Calu3 (cell line): ENCODE measurements around the gene TMEM167B. TPM values are rescaled to one million over a fixed set of nuclear protein-coding genes. Genes with fewer than 3 reads are reported as not detected.

Experiments used
- BruUV-seq: library from RNA; stranded (reverse); fragments of 400-500 nt; replicated peaks from 2 replicates; lab custom pipeline; 2021; lab: Mats Ljungman, UMichigan
- CTCF ChIA-PET: fragments of 300-600 bp; sonication (Branson Sonifier 250); formaldehyde crosslinking; loops from one replicate; lab custom pipeline; 2022; ENCODE audit warnings: antibody characterized with exemption; lab: Charles Lee
- DNase-seq: peaks from one replicate; pipeline ENCODE4 v3.0.0; 2022
- H3K27ac Mint-ChIP-seq: one replicate; pipeline ENCODE4 v1.8.0; 2022; ENCODE audit warnings: mixed read lengths; ENCODE audit not compliant: unreplicated experiment
- H3K27me3 Mint-ChIP-seq: one replicate; pipeline ENCODE4 v1.8.0; 2022; ENCODE audit warnings: mixed read lengths; ENCODE audit not compliant: unreplicated experiment
- H3K36me3 Mint-ChIP-seq: one replicate; pipeline ENCODE4 v1.8.0; 2022; ENCODE audit warnings: mild to moderate bottlenecking, moderate library complexity, mixed read lengths; ENCODE audit not compliant: insufficient read depth, unreplicated experiment
- H3K4me1 Mint-ChIP-seq: one replicate; pipeline ENCODE4 v1.8.0; 2022; ENCODE audit warnings: mild to moderate bottlenecking, low read depth, mixed read lengths; ENCODE audit not compliant: unreplicated experiment
- H3K4me3 Mint-ChIP-seq: one replicate; pipeline ENCODE4 v1.8.0; 2022; ENCODE audit warnings: mild to moderate bottlenecking, low read depth, moderate library complexity, mixed read lengths; ENCODE audit not compliant: unreplicated experiment
- H3K9me3 Mint-ChIP-seq: one replicate; pipeline ENCODE4 v1.8.0; 2022; ENCODE audit warnings: low read depth, mixed read lengths; ENCODE audit not compliant: unreplicated experiment
- intact Hi-C: fragments of 100-400 bp; cut with micrococcal nuclease; formaldehyde crosslinking; loops from one replicate; pipeline ENCODE4 v1.10.0; 2022; ENCODE audit not compliant: unreplicated experiment
- total RNA-seq: library from RNA; stranded (reverse); gene quantifications from 2 replicates; pipeline ENCODE4 v1.2.3, GENCODE V29; 2022
- TF ChIP-seq, protein P1 (sequence below): fragments of 200-600 bp; IDR thresholded peaks from one replicate; pipeline ENCODE4 v1.8.0; 2022; ENCODE audit warnings: antibody characterized with exemption; ENCODE audit not compliant: unreplicated experiment

Gene TMEM167B
- total RNA-seq, 1 experiment from 2014 or later: 13.6 TPM

DNA sequence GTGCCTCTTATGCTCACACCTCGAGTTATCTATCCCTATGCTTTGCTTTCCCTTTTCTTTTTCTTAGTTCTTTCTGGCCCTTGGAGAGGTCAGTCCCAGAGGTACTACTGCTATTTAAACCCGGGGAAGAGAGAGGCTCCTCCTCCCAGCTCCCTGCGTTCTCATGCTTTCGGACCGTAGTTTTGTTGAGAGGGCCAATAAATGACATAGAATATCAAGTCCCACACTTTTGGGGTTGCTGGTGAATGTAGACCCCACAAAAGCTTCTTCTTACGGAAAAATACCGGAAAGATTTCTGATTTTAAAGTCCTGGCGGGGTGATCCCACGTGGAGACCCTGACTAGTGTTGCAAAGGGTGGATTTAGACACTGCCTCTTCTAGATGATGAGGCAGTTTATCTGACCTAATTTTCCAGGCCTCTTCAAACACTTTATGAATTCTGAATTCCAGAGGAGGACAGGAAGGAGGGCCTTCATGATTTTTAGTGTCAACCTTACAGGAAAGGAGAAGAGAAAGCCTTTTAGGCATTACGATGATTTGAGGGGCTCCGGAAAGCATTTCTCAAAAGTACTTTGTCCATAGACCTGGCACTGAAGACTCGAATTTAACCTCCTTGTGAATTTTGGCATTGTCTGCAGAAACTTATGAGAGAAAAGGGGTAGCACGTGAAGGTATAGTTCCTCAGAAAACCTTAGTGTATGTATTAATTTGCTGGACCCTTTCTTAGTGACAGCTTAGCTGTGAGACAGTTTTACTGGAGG, 694 bp downstream of the TMEM167B start:
- intact Hi-C loops: no loop called here
- Mint-ChIP-seq H3K9me3 (no peaks in the 10 kb centered on the region), H3K27me3 (no peaks in the 10 kb centered on the region), H3K4me1 (no peaks in the 10 kb centered on the region), H3K4me3 (peak overlapping the region; percentile 91), H3K27ac (peak overlapping the region; percentile 85), H3K36me3 (peaks cover 34% of the 10 kb centered on the region)
- CTCF ChIA-PET: interaction anchor here (1.0 kb wide), 1 partner anchor 21 kb away, joined by 4 read pairs; a partner anchor contains a TSS
- TF ChIP-seq, protein P1, sequence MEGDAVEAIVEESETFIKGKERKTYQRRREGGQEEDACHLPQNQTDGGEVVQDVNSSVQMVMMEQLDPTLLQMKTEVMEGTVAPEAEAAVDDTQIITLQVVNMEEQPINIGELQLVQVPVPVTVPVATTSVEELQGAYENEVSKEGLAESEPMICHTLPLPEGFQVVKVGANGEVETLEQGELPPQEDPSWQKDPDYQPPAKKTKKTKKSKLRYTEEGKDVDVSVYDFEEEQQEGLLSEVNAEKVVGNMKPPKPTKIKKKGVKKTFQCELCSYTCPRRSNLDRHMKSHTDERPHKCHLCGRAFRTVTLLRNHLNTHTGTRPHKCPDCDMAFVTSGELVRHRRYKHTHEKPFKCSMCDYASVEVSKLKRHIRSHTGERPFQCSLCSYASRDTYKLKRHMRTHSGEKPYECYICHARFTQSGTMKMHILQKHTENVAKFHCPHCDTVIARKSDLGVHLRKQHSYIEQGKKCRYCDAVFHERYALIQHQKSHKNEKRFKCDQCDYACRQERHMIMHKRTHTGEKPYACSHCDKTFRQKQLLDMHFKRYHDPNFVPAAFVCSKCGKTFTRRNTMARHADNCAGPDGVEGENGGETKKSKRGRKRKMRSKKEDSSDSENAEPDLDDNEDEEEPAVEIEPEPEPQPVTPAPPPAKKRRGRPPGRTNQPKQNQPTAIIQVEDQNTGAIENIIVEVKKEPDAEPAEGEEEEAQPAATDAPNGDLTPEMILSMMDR: no peak
- no peak for DNase-seq
- TSS peak; percentile 65 for BruUV-seq

DNA sequence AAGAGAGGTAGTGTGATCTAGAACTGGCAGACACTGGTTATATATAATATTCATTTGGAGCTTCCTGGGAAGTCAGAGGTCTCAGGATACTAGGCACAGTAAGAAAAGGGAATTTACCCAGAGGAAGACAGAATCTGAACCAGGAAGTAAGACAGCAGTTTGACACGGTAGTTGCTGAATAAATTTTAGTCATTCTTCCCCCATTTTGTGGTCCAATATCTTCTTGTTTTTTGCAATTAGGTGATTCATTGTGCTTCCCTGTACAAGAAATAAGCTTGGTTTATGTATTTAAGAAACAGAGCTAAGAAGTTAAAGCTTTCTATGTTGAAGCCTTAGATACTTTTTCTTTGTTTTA, 1.3 kb downstream of the TMEM167B start:
- Mint-ChIP-seq H3K9me3 (no peaks in the 10 kb centered on the region), H3K4me1 (no peaks in the 10 kb centered on the region), H3K4me3 (peak overlapping the region; percentile 91), H3K27me3 (no peaks in the 10 kb centered on the region), H3K36me3 (peaks cover 34% of the 10 kb centered on the region), H3K27ac (peak overlapping the region; percentile 85)
- TF ChIP-seq, protein P1: no peak
- BruUV-seq: no TSS peak
- CTCF ChIA-PET: no interaction called here
- intact Hi-C loops: no loop called here
- DNase-seq: no peak

DNA sequence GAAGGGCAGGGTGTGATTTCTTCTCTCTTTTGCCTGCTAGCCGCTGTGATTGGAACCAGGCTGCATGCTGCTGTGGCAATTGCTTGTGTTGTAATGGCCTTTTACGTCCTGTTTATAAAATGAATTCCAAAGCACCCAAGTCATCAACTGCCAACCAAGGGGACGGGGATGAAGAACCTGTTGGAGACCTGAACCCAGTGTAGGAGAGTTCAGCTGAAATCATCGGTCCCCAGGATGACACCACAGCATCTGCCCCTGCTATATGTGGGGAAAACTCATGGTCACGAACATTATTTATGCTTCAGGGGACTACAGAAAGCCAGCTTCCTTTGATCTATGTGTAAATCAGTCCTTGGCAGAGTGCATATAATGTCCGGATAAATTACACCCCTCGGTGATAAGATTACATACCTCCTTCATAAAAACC, 3.8 kb downstream of the TMEM167B start:
- Mint-ChIP-seq H3K9me3 (no peaks in the 10 kb centered on the region), H3K4me3 (no peak overlapping the region), H3K4me1 (no peaks in the 10 kb centered on the region), H3K27me3 (no peaks in the 10 kb centered on the region), H3K36me3 (peaks cover 34% of the 10 kb centered on the region), H3K27ac (no peak overlapping the region)
- TF ChIP-seq, protein P1: no peak
- BruUV-seq: no TSS peak
- CTCF ChIA-PET: no interaction called here
- intact Hi-C loops: no loop called here
- no peak for DNase-seq

DNA sequence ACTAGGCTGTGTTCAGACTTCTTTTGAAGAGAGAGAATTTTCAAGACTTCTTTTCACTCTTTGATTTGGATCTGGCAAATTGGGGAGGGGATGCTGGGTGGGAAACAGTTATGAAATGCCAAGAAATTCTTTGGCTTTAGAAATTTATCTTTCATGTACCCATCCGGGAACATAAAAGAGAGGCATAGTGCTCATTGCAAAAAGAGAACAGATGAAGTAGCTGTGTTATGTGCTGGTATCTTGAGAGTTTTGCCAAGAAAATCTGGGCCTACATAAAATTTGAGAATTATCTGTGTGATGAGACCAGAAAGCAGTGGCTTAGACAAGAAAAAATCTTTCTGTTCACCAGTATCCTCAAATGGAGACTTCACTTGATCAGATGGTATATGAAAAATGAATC, 4.3 kb downstream of the TMEM167B start:
- TF ChIP-seq, protein P1: no peak
- peaks cover 38% of the 10 kb centered on the region for H3K36me3 Mint-ChIP-seq
- H3K27me3 Mint-ChIP-seq: no peaks in the 10 kb centered on the region
- H3K27ac Mint-ChIP-seq: no peak overlapping the region
- intact Hi-C loops: no loop called here
- no peak overlapping the region for H3K4me3 Mint-ChIP-seq
- BruUV-seq: no TSS peak
- DNase-seq: no peak
- H3K9me3 Mint-ChIP-seq: no peaks in the 10 kb centered on the region
- no peaks in the 10 kb centered on the region for H3K4me1 Mint-ChIP-seq
- CTCF ChIA-PET: no interaction called here
